Measurements from ENCODE around the gene RTL1.

GRCh38 chr14:100880271-100881101 lies 23.0 kb downstream of the RTL1 start:
- TF ChIP-seq POLR2A (IDR thresholded peaks at IDR 0.05) (no peak), POLR2AphosphoS5 (IDR thresholded peaks at IDR 0.05) (no peak), CTCF (IDR thresholded peaks at IDR 0.05) (no peak)
